ENCODE data around the gene BCAS3.

DNA sequence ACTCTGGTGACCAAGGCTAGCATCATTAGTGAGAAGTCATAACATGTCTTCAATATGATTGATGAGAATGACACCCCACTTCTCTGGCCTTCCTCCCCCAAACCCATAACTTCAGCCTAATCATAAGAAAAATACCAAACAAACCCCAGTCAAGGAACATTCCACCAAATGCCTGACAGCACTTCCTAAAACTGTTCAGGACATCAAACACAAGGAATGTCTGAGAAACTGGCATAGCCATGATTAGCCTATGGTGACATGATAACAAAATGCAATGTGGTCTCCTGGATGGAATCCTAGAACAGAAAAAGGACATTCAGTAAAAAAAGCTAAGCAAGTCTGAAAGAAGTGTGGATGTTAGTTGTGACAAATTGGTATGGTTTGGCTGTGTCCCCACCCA lies 749.9 kb downstream of the BCAS3 start:
- no peak for TF ChIP-seq CTCF (IDR thresholded peaks at IDR 0.05)
- no peak for TF ChIP-seq POLR2A (IDR thresholded peaks at IDR 0.05)

All from lower leg skin (tissue), 3 donors.